ENCODE measurements around the gene C6orf120.

GRCh38 chr6:169722362-169723199 lies 20.7 kb downstream of the C6orf120 start:
- TF ChIP-seq CTCF (IDR thresholded peaks at IDR 0.05) (no peak), POLR2A (IDR thresholded peaks at IDR 0.05) (no peak), POLR2AphosphoS5 (IDR thresholded peaks at IDR 0.05) (peak in 1 of 2 donors; percentile 34), EP300 (IDR thresholded peaks at IDR 0.05) (no peak)

All from upper lobe of left lung (tissue), 4 donors.